ENCODE results near the gene GPAM. TPM values are rescaled to one million over a fixed set of nuclear protein-coding genes. Genes with fewer than 3 reads are reported as not detected.

The GPAM gene
- total RNA-seq, 1 donor from 2014 or later, result 6.9 TPM

- Histone ChIP-seq H3K27me3 (no peaks in the 10 kb centered on the region), H3K36me3 (no peaks in the 10 kb centered on the region), H3K9me3 (no peaks in the 10 kb centered on the region), H3K4me1 (no peaks in the 10 kb centered on the region), H3K4me3 (no peak overlapping the region), H3K27ac (no peak overlapping the region)
- DNase-seq (ENCODE audit: extremely low spot score in 2 of 2), result peak in 1 of 2 donors; percentile 69
- TF ChIP-seq POLR2A (IDR thresholded peaks at IDR 0.05), result no peak
- no peak for TF ChIP-seq CTCF (IDR thresholded peaks at IDR 0.05)
- no peak for TF ChIP-seq POLR2AphosphoS5 (IDR thresholded peaks at IDR 0.05; ENCODE audit: insufficient read depth in 1 of 2, low read depth in 1 of 2)
- intact Hi-C loops (cut with DNase I), result no loop called here
These were observed 31.8 kb upstream of the GPAM start for GRCh38 chr10:112215342-112215774.

- Histone ChIP-seq H3K36me3 (no peaks in the 10 kb centered on the region), H3K27ac (no peak overlapping the region), H3K9me3 (no peaks in the 10 kb centered on the region), H3K4me3 (no peak overlapping the region), H3K4me1 (no peaks in the 10 kb centered on the region), H3K27me3 (no peaks in the 10 kb centered on the region)
- peak in 1 of 2 donors; percentile 29 for DNase-seq (ENCODE audit: extremely low spot score in 2 of 2)
- TF ChIP-seq POLR2A (IDR thresholded peaks at IDR 0.05) (no peak), POLR2AphosphoS5 (IDR thresholded peaks at IDR 0.05; ENCODE audit: insufficient read depth in 1 of 2, low read depth in 1 of 2) (no peak), CTCF (IDR thresholded peaks at IDR 0.05) (no peak)
- intact Hi-C loops (cut with DNase I), result no loop called here
These were observed 30.8 kb upstream of the GPAM start for GRCh38 chr10:112214298-112214926.

GRCh38 chr10:112213836-112214235, 30.3 kb upstream of the GPAM start:
- Histone ChIP-seq H3K9me3 (no peaks in the 10 kb centered on the region), H3K4me1 (no peaks in the 10 kb centered on the region), H3K4me3 (no peak overlapping the region), H3K27me3 (no peaks in the 10 kb centered on the region), H3K36me3 (no peaks in the 10 kb centered on the region), H3K27ac (no peak overlapping the region)
- no peak for TF ChIP-seq POLR2A (IDR thresholded peaks at IDR 0.05)
- TF ChIP-seq POLR2AphosphoS5 (IDR thresholded peaks at IDR 0.05; ENCODE audit: insufficient read depth in 1 of 2, low read depth in 1 of 2), result no peak
- no peak for TF ChIP-seq CTCF (IDR thresholded peaks at IDR 0.05)
- DNase-seq (ENCODE audit: extremely low spot score in 2 of 2), result peak in 1 of 2 donors; percentile 22
- intact Hi-C loops (cut with DNase I), result no loop called here

GRCh38 chr10:112213098-112213823, 29.7 kb upstream of the GPAM start:
- no peak overlapping the region for H3K4me3 ChIP-seq
- no peaks in the 10 kb centered on the region for H3K9me3 ChIP-seq
- DNase-seq (ENCODE audit: extremely low spot score in 2 of 2), result peak in 1 of 2 donors; percentile 13
- no peaks in the 10 kb centered on the region for H3K27me3 ChIP-seq
- no peaks in the 10 kb centered on the region for H3K36me3 ChIP-seq
- TF ChIP-seq CTCF (IDR thresholded peaks at IDR 0.05) (no peak), POLR2A (IDR thresholded peaks at IDR 0.05) (no peak), POLR2AphosphoS5 (IDR thresholded peaks at IDR 0.05; ENCODE audit: insufficient read depth in 1 of 2, low read depth in 1 of 2) (no peak)
- H3K4me1 ChIP-seq, result no peaks in the 10 kb centered on the region
- intact Hi-C loops (cut with DNase I), result no loop called here
- H3K27ac ChIP-seq, result no peak overlapping the region

GRCh38 chr10:112210666-112211065, 27.1 kb upstream of the GPAM start:
- peak in 1 of 2 donors; percentile 77 for DNase-seq (ENCODE audit: extremely low spot score in 2 of 2)
- H3K4me3 ChIP-seq, result no peak overlapping the region
- TF ChIP-seq POLR2A (IDR thresholded peaks at IDR 0.05) (no peak), CTCF (IDR thresholded peaks at IDR 0.05) (no peak), POLR2AphosphoS5 (IDR thresholded peaks at IDR 0.05; ENCODE audit: insufficient read depth in 1 of 2, low read depth in 1 of 2) (no peak)
- intact Hi-C loops (cut with DNase I), result no loop called here
- H3K27ac ChIP-seq, result no peak overlapping the region
- no peaks in the 10 kb centered on the region for H3K36me3 ChIP-seq
- no peaks in the 10 kb centered on the region for H3K9me3 ChIP-seq
- H3K27me3 ChIP-seq, result no peaks in the 10 kb centered on the region
- H3K4me1 ChIP-seq, result no peaks in the 10 kb centered on the region

Data from vagina (tissue), 2 donors.